Glutamatergic neuron (in vitro differentiated cells): ENCODE results near the gene GLUD1. TPM values are rescaled to one million over a fixed set of nuclear protein-coding genes. Genes with fewer than 3 reads are reported as not detected.
"Not testable (repeated sequence)": the region's sequence is repeated elsewhere in the genome, so short reads cannot be mapped to it uniquely, and the experiment has no call there.

Experiments
- DNase-seq: peaks from one replicate; pipeline ENCODE4 v3.0.0; 2022
- H3K27ac Mint-ChIP-seq: one replicate; pipeline ENCODE4 v1.8.0; 2020; ENCODE audit warnings: mild to moderate bottlenecking, mixed read lengths, inconsistent platforms; ENCODE audit not compliant: unreplicated experiment
- H3K27me3 Mint-ChIP-seq: one replicate; pipeline ENCODE4 v1.8.0; 2020; ENCODE audit warnings: mild to moderate bottlenecking, moderate library complexity, mixed read lengths, inconsistent platforms; ENCODE audit not compliant: unreplicated experiment
- H3K36me3 Mint-ChIP-seq: one replicate; pipeline ENCODE4 v1.8.0; 2020; ENCODE audit warnings: mild to moderate bottlenecking, mixed read lengths, inconsistent platforms; ENCODE audit not compliant: unreplicated experiment
- H3K4me1 Mint-ChIP-seq: one replicate; pipeline ENCODE4 v1.8.0; 2020; ENCODE audit warnings: mild to moderate bottlenecking, low read depth, mixed read lengths, inconsistent platforms; ENCODE audit not compliant: unreplicated experiment
- H3K4me3 Mint-ChIP-seq: one replicate; pipeline ENCODE4 v1.8.0; 2020; ENCODE audit warnings: mild to moderate bottlenecking, mixed read lengths, inconsistent platforms; ENCODE audit not compliant: unreplicated experiment
- H3K9me3 Mint-ChIP-seq: one replicate; pipeline ENCODE4 v1.8.0; 2020; ENCODE audit warnings: mild to moderate bottlenecking, moderate library complexity, mixed read lengths, inconsistent platforms; ENCODE audit not compliant: unreplicated experiment
- total RNA-seq: library from RNA; stranded (reverse); fragmentation: NEBNext Ultra II Directional; extraction: Animal tissue kit (Norgen Biotek cat#: 25700); gene quantifications from one replicate; pipeline ENCODE4 v1.2.1, GENCODE V29; 2021; ENCODE audit not compliant: unreplicated experiment
- TF ChIP-seq, protein P1 (sequence below): fragments of 200-600 bp; sonication (generic); IDR thresholded peaks from one replicate; pipeline ENCODE4 v1.5.0; 2021; ENCODE audit not compliant: partially characterized antibody, unreplicated experiment

GLUD1 gene
- total RNA-seq, 1 donor from 2014 or later = 73.1 TPM

GRCh38 chr10:87038286-87038717 is 56.3 kb downstream of the GLUD1 start:
- DNase-seq = no peak
- H3K4me3 Mint-ChIP-seq = no peak overlapping the region
- TF ChIP-seq, protein P1, sequence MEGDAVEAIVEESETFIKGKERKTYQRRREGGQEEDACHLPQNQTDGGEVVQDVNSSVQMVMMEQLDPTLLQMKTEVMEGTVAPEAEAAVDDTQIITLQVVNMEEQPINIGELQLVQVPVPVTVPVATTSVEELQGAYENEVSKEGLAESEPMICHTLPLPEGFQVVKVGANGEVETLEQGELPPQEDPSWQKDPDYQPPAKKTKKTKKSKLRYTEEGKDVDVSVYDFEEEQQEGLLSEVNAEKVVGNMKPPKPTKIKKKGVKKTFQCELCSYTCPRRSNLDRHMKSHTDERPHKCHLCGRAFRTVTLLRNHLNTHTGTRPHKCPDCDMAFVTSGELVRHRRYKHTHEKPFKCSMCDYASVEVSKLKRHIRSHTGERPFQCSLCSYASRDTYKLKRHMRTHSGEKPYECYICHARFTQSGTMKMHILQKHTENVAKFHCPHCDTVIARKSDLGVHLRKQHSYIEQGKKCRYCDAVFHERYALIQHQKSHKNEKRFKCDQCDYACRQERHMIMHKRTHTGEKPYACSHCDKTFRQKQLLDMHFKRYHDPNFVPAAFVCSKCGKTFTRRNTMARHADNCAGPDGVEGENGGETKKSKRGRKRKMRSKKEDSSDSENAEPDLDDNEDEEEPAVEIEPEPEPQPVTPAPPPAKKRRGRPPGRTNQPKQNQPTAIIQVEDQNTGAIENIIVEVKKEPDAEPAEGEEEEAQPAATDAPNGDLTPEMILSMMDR = no peak
- H3K36me3 Mint-ChIP-seq = no peaks in the 10 kb centered on the region
- no peaks in the 10 kb centered on the region for H3K4me1 Mint-ChIP-seq
- no peak overlapping the region for H3K27ac Mint-ChIP-seq
- no peaks in the 10 kb centered on the region for H3K9me3 Mint-ChIP-seq
- peaks cover 5% of the 10 kb centered on the region for H3K27me3 Mint-ChIP-seq

GRCh38 chr10:87036623-87037022 is 58.0 kb downstream of the GLUD1 start:
- Mint-ChIP-seq H3K27ac (no peak overlapping the region), H3K36me3 (peaks cover 8% of the 10 kb centered on the region), H3K4me3 (no peak overlapping the region), H3K4me1 (no peaks in the 10 kb centered on the region), H3K27me3 (peaks cover 5% of the 10 kb centered on the region), H3K9me3 (no peaks in the 10 kb centered on the region)
- TF ChIP-seq, protein P1 = no peak
- DNase-seq = no peak

GRCh38 chr10:87030912-87031635 is 63.6 kb downstream of the GLUD1 start:
- no peaks in the 10 kb centered on the region for H3K27me3 Mint-ChIP-seq
- peaks cover 8% of the 10 kb centered on the region for H3K36me3 Mint-ChIP-seq

GRCh38 chr10:87030419-87030818 is 64.2 kb downstream of the GLUD1 start:
- H3K27ac Mint-ChIP-seq, H3K9me3 Mint-ChIP-seq, H3K4me1 Mint-ChIP-seq, DNase-seq, H3K27me3 Mint-ChIP-seq, H3K4me3 Mint-ChIP-seq, H3K36me3 Mint-ChIP-seq: not testable (repeated sequence)

More at GRCh38 chr10:87030912-87031635, 63.6 kb downstream of the GLUD1 start:
- H3K27ac Mint-ChIP-seq = no peak overlapping the region
- no peaks in the 10 kb centered on the region for H3K4me1 Mint-ChIP-seq
- no peak overlapping the region for H3K4me3 Mint-ChIP-seq
- TF ChIP-seq, protein P1 = no peak
- no peak for DNase-seq
- H3K9me3 Mint-ChIP-seq = no peaks in the 10 kb centered on the region

DNA sequence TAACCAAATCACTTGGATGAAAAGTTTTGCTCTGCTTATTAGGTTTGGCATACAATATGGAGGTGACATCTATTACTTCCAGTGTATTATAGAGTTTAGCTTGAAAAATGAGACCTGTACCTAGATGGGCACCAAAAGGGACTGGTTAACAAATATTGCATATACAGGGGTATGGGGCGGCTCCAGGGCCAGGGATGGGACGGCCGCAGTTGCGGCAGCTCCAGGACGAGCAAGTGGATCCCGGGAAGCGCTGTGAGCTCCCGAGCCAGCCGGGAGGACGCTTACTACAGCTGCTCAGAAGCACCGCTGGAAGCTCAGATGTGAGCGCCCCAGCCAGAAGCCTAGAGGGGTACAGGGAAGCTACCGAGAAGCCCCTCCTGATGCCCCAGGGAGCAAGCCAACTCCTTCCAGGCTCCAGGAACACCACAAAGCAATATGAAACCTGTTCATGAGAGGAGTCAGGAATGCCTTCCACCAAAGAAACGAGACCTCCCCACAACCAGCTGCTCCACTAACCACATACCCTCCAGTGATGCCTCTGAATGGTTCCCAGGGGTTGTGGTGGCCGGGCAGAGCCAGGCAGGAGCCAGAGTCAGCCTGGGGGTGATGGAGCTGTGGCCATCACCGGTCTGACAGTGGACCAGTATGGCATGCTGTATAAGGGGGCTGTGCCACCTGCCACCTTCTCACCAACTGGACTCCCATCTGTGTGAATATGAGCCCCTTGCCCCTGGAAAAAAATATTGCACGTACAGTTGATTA is 67.7 kb downstream of the GLUD1 start:
- H3K27me3 Mint-ChIP-seq, H3K9me3 Mint-ChIP-seq, H3K36me3 Mint-ChIP-seq, DNase-seq, H3K4me3 Mint-ChIP-seq, H3K4me1 Mint-ChIP-seq, H3K27ac Mint-ChIP-seq: not testable (repeated sequence)

GRCh38 chr10:87025285-87025958 is 69.2 kb downstream of the GLUD1 start:
- H3K4me3 Mint-ChIP-seq, H3K4me1 Mint-ChIP-seq, H3K27me3 Mint-ChIP-seq, H3K27ac Mint-ChIP-seq, H3K9me3 Mint-ChIP-seq, H3K36me3 Mint-ChIP-seq, DNase-seq: not testable (repeated sequence)

- H3K27me3 Mint-ChIP-seq, H3K36me3 Mint-ChIP-seq, DNase-seq, H3K4me3 Mint-ChIP-seq, H3K9me3 Mint-ChIP-seq, H3K4me1 Mint-ChIP-seq, H3K27ac Mint-ChIP-seq: not testable (repeated sequence)
Measured at GRCh38 chr10:87020056-87020455, 74.6 kb downstream of the GLUD1 start, which contains the start of gene FAM25A. FAM25A (plus strand) TSS chr10:87020294; CDS start chr10:87020325, 31 bp downstream.

DNA sequence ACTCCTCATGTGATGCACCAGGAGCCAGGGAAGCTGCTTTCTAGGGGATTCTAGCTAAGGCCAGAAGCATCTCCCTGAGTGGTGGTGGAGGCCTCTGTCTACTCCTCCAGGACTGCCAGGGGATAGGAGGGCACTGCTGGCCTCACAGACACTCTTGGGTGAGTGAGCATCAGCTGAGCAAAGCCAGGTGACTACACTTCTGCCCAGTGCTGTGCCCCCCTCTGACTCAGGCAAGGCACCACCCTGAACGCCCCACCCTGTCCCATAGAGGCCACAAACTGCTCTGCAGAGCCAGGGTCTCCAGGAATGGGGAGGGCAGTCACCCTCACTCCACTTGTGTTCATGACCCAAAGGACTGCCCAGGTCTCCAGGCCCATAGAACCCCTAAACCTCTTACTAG is 75.1 kb downstream of the GLUD1 start:
- not testable (repeated sequence) for H3K27ac Mint-ChIP-seq, H3K36me3 Mint-ChIP-seq, DNase-seq, H3K4me1 Mint-ChIP-seq, H3K27me3 Mint-ChIP-seq, H3K4me3 Mint-ChIP-seq, H3K9me3 Mint-ChIP-seq

DNA sequence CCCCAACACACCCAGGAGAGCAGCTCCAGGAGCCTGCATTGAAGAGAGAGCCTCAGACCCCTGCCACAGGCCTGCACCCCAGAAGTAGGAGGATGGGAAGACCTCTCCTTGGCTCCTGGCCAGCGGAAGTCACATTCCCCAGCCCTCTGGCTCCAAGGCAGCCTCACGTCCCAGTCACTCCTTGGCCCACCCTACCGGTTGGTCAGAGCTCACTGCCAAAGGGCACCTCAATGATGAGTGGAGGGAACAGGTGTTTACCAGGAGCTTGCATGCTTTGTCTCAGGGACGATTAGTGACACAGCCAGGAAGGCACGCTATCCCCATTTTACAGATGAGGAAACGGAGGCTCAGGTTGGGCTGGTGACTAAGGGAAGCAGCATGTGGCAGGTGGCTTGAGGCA is 75.6 kb downstream of the GLUD1 start:
- not testable (repeated sequence) for H3K4me1 Mint-ChIP-seq, DNase-seq, H3K27me3 Mint-ChIP-seq, H3K9me3 Mint-ChIP-seq, H3K36me3 Mint-ChIP-seq, H3K27ac Mint-ChIP-seq, H3K4me3 Mint-ChIP-seq
